HL-60 (cell line): ENCODE results near the gene AGPAT2.

Experiments
- GABPA ChIP-seq: IDR thresholded peaks from 2 replicates; pipeline ENCODE4 v1.6.1; 2012; ENCODE audit warnings: low read depth
- TF ChIP-seq, protein P1 (sequence below): IDR thresholded peaks from one replicate; pipeline ENCODE4 v1.5.1; 2011; ENCODE audit warnings: low read length, control low read depth, inconsistent platforms; ENCODE audit not compliant: insufficient read depth

DNA sequence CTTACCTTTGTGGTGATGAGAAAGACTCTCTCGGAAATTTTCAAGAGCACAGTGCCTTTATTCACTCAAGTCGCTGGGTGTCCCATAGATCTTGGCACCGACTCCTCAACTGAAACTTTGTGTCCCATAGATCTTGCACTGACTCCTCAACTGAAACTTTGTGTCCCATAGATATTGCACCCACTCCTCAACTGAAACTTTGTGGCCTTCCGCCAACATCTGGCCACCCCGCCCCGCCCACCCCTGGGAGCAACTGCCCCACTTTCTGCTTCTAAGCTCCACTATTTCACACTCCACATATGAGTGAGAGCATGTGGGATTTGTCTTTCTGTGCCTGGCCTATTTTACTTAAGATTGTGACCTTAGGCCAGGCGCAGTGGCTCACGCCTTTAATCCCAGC lies 37.2 kb downstream of the AGPAT2 start:
- no peak for TF ChIP-seq GABPA
- TF ChIP-seq, protein P1, sequence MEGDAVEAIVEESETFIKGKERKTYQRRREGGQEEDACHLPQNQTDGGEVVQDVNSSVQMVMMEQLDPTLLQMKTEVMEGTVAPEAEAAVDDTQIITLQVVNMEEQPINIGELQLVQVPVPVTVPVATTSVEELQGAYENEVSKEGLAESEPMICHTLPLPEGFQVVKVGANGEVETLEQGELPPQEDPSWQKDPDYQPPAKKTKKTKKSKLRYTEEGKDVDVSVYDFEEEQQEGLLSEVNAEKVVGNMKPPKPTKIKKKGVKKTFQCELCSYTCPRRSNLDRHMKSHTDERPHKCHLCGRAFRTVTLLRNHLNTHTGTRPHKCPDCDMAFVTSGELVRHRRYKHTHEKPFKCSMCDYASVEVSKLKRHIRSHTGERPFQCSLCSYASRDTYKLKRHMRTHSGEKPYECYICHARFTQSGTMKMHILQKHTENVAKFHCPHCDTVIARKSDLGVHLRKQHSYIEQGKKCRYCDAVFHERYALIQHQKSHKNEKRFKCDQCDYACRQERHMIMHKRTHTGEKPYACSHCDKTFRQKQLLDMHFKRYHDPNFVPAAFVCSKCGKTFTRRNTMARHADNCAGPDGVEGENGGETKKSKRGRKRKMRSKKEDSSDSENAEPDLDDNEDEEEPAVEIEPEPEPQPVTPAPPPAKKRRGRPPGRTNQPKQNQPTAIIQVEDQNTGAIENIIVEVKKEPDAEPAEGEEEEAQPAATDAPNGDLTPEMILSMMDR = no peak
